ENCODE results near the gene DCAF10.

GRCh38 chr9:37784291-37784615 lies 16.3 kb upstream of the DCAF10 start:
- no peak for TF ChIP-seq CTCF (IDR thresholded peaks at IDR 0.05)
- no peak for TF ChIP-seq EZH2 (IDR thresholded peaks at IDR 0.05; ENCODE audit: borderline replicate concordance, insufficient read depth, low read depth, low read length, poor library complexity, severe bottlenecking)

All from B cell (primary cell).